ENCODE results near the gene DUSP22.

The DUSP22 gene

GRCh38 chr6:347232-347631 lies 54.9 kb downstream of the DUSP22 start:
- H3K36me3 Mint-ChIP-seq (ENCODE audit: low read depth), result peaks cover 10% of the 10 kb centered on the region
- H3K27ac Mint-ChIP-seq, result no peak overlapping the region
- H3K4me1 Mint-ChIP-seq (ENCODE audit: low read depth), result no peaks in the 10 kb centered on the region
- H3K9me3 Mint-ChIP-seq, result no peaks in the 10 kb centered on the region
- no peak overlapping the region for H3K4me3 Mint-ChIP-seq
- no peaks in the 10 kb centered on the region for H3K27me3 Mint-ChIP-seq (ENCODE audit: low read depth)

- no peaks in the 10 kb centered on the region for H3K9me3 Mint-ChIP-seq
- H3K4me1 Mint-ChIP-seq (ENCODE audit: low read depth), result no peaks in the 10 kb centered on the region
- H3K27me3 Mint-ChIP-seq (ENCODE audit: low read depth), result no peaks in the 10 kb centered on the region
- H3K36me3 Mint-ChIP-seq (ENCODE audit: low read depth), result peaks cover 10% of the 10 kb centered on the region
- no peak overlapping the region for H3K27ac Mint-ChIP-seq
- H3K4me3 Mint-ChIP-seq, result no peak overlapping the region
These were observed 55.9 kb downstream of the DUSP22 start for GRCh38 chr6:347951-348859.

DNA sequence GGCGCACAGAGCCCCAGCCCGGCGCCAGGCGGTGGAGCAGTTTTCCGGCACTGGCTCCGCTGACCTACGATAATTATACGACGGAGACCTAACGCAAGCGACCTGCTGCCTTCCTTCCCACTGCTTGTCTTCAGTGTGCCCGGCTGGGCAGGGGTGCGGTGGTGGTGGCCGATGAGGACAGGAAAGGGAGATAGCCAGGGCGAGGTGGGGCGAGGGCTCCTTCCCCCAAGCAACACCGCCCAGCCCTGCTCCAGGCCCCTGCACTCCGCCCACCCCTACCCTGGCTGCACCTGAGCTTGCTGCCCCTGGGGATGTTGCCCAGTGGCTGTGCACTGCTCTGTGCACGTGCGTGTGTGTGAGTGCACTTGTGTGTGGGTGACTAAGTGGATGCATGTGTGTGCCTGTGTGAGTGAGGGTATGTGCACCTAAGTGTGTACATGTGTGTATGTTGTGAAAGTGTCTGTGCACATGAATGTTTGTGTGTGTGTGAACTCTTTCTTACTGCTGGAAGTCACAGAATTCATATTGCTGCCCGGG lies 56.6 kb downstream of the DUSP22 start:
- Mint-ChIP-seq H3K36me3 (ENCODE audit: low read depth) (peaks cover 6% of the 10 kb centered on the region), H3K27me3 (ENCODE audit: low read depth) (no peaks in the 10 kb centered on the region), H3K27ac (no peak overlapping the region), H3K4me3 (no peak overlapping the region), H3K4me1 (ENCODE audit: low read depth) (no peaks in the 10 kb centered on the region), H3K9me3 (no peaks in the 10 kb centered on the region)

GRCh38 chr6:349491-349921 lies 57.2 kb downstream of the DUSP22 start:
- H3K4me3 Mint-ChIP-seq, result no peak overlapping the region
- H3K9me3 Mint-ChIP-seq, result no peaks in the 10 kb centered on the region
- peaks cover 5% of the 10 kb centered on the region for H3K36me3 Mint-ChIP-seq (ENCODE audit: low read depth)
- no peaks in the 10 kb centered on the region for H3K27me3 Mint-ChIP-seq (ENCODE audit: low read depth)
- H3K27ac Mint-ChIP-seq, result no peak overlapping the region
- no peaks in the 10 kb centered on the region for H3K4me1 Mint-ChIP-seq (ENCODE audit: low read depth)

GRCh38 chr6:350371-350770 lies 58.1 kb downstream of the DUSP22 start:
- no peaks in the 10 kb centered on the region for H3K4me1 Mint-ChIP-seq (ENCODE audit: low read depth)
- H3K4me3 Mint-ChIP-seq, result no peak overlapping the region
- no peak overlapping the region for H3K27ac Mint-ChIP-seq
- no peaks in the 10 kb centered on the region for H3K27me3 Mint-ChIP-seq (ENCODE audit: low read depth)
- no peaks in the 10 kb centered on the region for H3K9me3 Mint-ChIP-seq
- peaks cover 5% of the 10 kb centered on the region for H3K36me3 Mint-ChIP-seq (ENCODE audit: low read depth)

DNA sequence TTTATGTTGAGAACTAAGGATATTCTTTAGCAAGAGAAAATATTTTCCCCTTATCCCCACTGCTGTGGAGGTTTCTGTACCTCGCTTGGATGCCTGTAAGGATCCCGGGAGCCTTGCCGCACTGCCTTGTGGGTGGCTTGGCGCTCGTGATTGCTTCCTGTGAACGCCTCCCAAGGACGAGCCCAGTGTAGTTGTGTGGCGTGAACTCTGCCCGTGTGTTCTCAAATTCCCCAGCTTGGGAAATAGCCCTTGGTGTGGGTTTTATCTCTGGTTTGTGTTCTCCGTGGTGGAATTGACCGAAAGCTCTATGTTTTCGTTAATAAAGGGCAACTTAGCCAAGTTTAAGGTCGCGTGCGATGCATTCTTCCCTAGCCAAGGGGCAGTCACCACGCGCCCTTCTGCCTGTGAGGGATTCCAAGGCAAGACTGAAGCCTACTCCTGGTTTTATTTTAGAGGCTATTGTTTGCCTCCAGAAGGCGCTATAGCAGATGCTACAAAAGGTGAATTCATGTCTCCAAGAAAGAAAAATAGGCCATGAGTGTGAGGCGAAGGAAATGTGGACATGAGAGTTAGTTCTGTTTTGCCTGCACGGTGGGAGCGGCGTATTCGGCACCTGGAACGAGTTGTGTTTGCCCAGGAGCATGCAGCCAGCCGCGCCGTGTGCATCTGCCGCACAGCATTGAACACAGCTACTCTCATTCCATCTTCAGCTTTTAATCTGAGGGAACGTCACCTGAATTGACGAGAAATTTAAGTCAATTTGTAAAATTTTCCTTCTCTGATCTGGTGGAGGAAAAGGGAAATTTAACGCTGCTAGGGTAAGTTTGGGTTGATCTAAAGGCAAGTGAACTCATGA lies 59.0 kb downstream of the DUSP22 start:
- no peaks in the 10 kb centered on the region for H3K9me3 Mint-ChIP-seq
- H3K4me1 Mint-ChIP-seq (ENCODE audit: low read depth), result no peaks in the 10 kb centered on the region
- peaks cover 5% of the 10 kb centered on the region for H3K36me3 Mint-ChIP-seq (ENCODE audit: low read depth)
- no peak overlapping the region for H3K4me3 Mint-ChIP-seq
- no peaks in the 10 kb centered on the region for H3K27me3 Mint-ChIP-seq (ENCODE audit: low read depth)
- H3K27ac Mint-ChIP-seq, result no peak overlapping the region

DNA sequence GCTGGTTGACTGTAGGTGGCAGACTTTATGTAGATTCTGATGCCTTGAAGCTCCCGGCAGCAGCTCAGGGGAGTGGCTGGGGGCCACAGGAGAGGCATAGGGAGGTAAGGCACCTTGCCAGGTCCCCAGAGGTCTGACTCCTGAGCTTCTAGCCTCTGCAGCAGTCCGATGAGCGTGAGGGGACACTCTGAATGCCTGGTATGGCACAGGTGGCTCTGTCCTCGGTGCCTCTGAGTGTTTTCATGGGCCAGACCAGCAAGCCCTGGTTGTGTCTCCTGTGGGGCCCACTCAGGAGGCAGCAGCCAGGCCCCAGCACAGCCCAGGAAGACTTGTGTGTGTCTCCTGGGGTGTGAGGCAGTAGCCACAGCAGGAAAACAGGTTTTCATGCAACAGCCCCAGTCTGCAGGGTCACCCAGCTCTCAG lies 59.6 kb downstream of the DUSP22 start:
- Mint-ChIP-seq H3K4me3 (no peak overlapping the region), H3K27ac (no peak overlapping the region), H3K36me3 (ENCODE audit: low read depth) (peaks cover 5% of the 10 kb centered on the region), H3K4me1 (ENCODE audit: low read depth) (no peaks in the 10 kb centered on the region), H3K9me3 (no peaks in the 10 kb centered on the region), H3K27me3 (ENCODE audit: low read depth) (no peaks in the 10 kb centered on the region)

DNA sequence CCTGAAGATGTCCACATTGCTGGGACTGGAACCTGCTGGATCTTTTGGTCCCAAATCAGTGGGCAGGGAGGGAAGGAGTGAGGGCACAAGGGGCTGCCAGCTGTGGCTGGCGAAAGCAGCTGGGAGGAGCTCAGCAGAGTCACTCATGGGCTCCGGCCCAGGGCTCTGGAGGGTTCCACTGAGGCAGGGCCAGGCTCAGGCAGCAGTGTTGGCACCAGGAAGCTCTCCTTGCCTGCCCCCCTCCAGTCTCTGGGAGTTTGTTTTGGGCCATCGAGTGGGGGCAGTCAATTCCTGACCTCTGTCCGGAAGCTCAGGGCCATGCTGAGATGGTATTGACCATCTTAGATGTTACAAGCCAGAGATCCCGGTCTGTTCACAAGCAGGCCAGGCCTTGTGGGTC lies 60.2 kb downstream of the DUSP22 start:
- no peak overlapping the region for H3K4me3 Mint-ChIP-seq
- no peak overlapping the region for H3K27ac Mint-ChIP-seq
- H3K9me3 Mint-ChIP-seq, result no peaks in the 10 kb centered on the region
- H3K36me3 Mint-ChIP-seq (ENCODE audit: low read depth), result peaks cover 5% of the 10 kb centered on the region
- H3K27me3 Mint-ChIP-seq (ENCODE audit: low read depth), result no peaks in the 10 kb centered on the region
- no peaks in the 10 kb centered on the region for H3K4me1 Mint-ChIP-seq (ENCODE audit: low read depth)

GRCh38 chr6:352896-353470 lies 60.7 kb downstream of the DUSP22 start:
- H3K9me3 Mint-ChIP-seq, result no peaks in the 10 kb centered on the region
- H3K36me3 Mint-ChIP-seq (ENCODE audit: low read depth), result peaks cover 5% of the 10 kb centered on the region
- H3K27me3 Mint-ChIP-seq (ENCODE audit: low read depth), result no peaks in the 10 kb centered on the region
- no peaks in the 10 kb centered on the region for H3K4me1 Mint-ChIP-seq (ENCODE audit: low read depth)
- H3K27ac Mint-ChIP-seq, result no peak overlapping the region
- H3K4me3 Mint-ChIP-seq, result no peak overlapping the region

- no peak overlapping the region for H3K4me3 Mint-ChIP-seq
- no peaks in the 10 kb centered on the region for H3K9me3 Mint-ChIP-seq
- H3K27ac Mint-ChIP-seq, result peak overlapping the region; percentile 21
- H3K36me3 Mint-ChIP-seq (ENCODE audit: low read depth), result peaks cover 1% of the 10 kb centered on the region
- peaks cover 4% of the 10 kb centered on the region for H3K4me1 Mint-ChIP-seq (ENCODE audit: low read depth)
- no peaks in the 10 kb centered on the region for H3K27me3 Mint-ChIP-seq (ENCODE audit: low read depth)
These were observed 61.6 kb downstream of the DUSP22 start for GRCh38 chr6:353642-354614.

- Mint-ChIP-seq H3K9me3 (no peaks in the 10 kb centered on the region), H3K36me3 (ENCODE audit: low read depth) (peaks cover 1% of the 10 kb centered on the region), H3K4me1 (ENCODE audit: low read depth) (peaks cover 4% of the 10 kb centered on the region), H3K27ac (no peak overlapping the region), H3K27me3 (ENCODE audit: low read depth) (no peaks in the 10 kb centered on the region), H3K4me3 (no peak overlapping the region)
These were observed 62.5 kb downstream of the DUSP22 start for GRCh38 chr6:354631-355280.

GRCh38 chr6:355373-356208 lies 63.3 kb downstream of the DUSP22 start:
- Mint-ChIP-seq H3K36me3 (ENCODE audit: low read depth) (no peaks in the 10 kb centered on the region), H3K4me1 (ENCODE audit: low read depth) (peaks cover 4% of the 10 kb centered on the region), H3K27me3 (ENCODE audit: low read depth) (no peaks in the 10 kb centered on the region), H3K27ac (no peak overlapping the region), H3K9me3 (no peaks in the 10 kb centered on the region), H3K4me3 (no peak overlapping the region)

All from T-helper 1 cell treated with Interleukin-12 subunit alpha and Interleukin-12 subunit beta and Interleukin-4 antibody, amounts not matched to agents 30 μg/mL and 1 μg/mL, for 36 hours (primary cell).